GM12878 (cell line): ENCODE data around the gene PLOD2. TPM values are rescaled to one million over a fixed set of nuclear protein-coding genes. Genes with fewer than 3 reads are reported as not detected.

Experiments
- ATAC-seq: fragments of 200-7000 bp; cut with Tn5 transposase; 3 replicates; pipeline ENCODE4 v1.9.1; 2020; ENCODE audit warnings: mild to moderate bottlenecking, moderate library complexity
- BruUV-seq: library from RNA; stranded (reverse); fragments of 400-500 nt; replicated peaks from 2 replicates; lab custom pipeline; 2021; lab: Mats Ljungman, UMichigan
- CTCF ChIA-PET: fragments of 300-600 bp; sonication (Branson Sonifier 250); formaldehyde crosslinking; extraction: SDS; loops from one replicate; lab custom pipeline; 2021; ENCODE audit warnings: inconsistent platforms; lab: Yijun Ruan, JAX
- POLR2A ChIA-PET: fragments of 350-600 bp; formaldehyde crosslinking; extraction: SDS; loops from one replicate; lab custom pipeline; 2021; ENCODE audit warnings: inconsistent platforms; lab: Charles Lee
- RAD21 ChIA-PET: fragments of 300-600 bp; sonication (Branson Sonifier 250); formaldehyde crosslinking; loops from one replicate; lab custom pipeline; 2023; ENCODE audit warnings: antibody characterized with exemption; ENCODE audit not compliant: unreplicated experiment; lab: Charles Lee
- SMC1A ChIA-PET: fragments of 300-600 bp; sonication (Branson Sonifier 250); formaldehyde crosslinking; loops from one replicate; lab custom pipeline; 2023; ENCODE audit not compliant: unreplicated experiment, uncharacterized antibody; lab: Charles Lee
- DNase-seq: peaks from one replicate; pipeline ENCODE4 v3.0.0-alpha.2; 2011; ENCODE audit warnings: low read depth, low spot score
- FAIRE-seq: peaks from 3 replicates; lab custom pipeline; 2011; peaks lifted over from hg19 to GRCh38; lab: Jason Lieb, UNC
- H2AFZ ChIP-seq: 2 replicates; pipeline ENCODE4 v1.6.0; 2011; ENCODE audit warnings: low read depth, low read length, control low read depth; ENCODE audit not compliant: control insufficient read depth
- H3K27ac ChIP-seq: 2 replicates; pipeline ENCODE4 v1.5.1; 2011; ENCODE audit warnings: control low read depth; ENCODE audit not compliant: control insufficient read depth, insufficient read depth
- H3K27me3 ChIP-seq, 2 experiments: replicated peaks in 1 of 2; 2 replicates each; pipeline versions ENCODE4 v1.6.0 to v1.6.1; 2011; ENCODE audit warnings: low read length in 1 of 2; ENCODE audit not compliant: control insufficient read depth in 2 of 2, insufficient read depth in 2 of 2
- H3K36me3 ChIP-seq, 2 experiments: 2 replicates each; pipeline ENCODE4 v1.5.1; 2011; ENCODE audit warnings: low read length in 1 of 2; ENCODE audit not compliant: control insufficient read depth in 2 of 2, insufficient read depth in 2 of 2
- H3K4me1 ChIP-seq: 2 replicates; pipeline ENCODE4 v1.6.1; 2011; ENCODE audit warnings: mild to moderate bottlenecking, low read length, moderate library complexity, mixed read lengths; ENCODE audit not compliant: control insufficient read depth, insufficient read depth
- H3K4me2 ChIP-seq: 2 replicates; pipeline ENCODE4 v1.6.0; 2011; ENCODE audit warnings: control low read depth; ENCODE audit not compliant: control insufficient read depth, insufficient read depth
- H3K4me3 ChIP-seq: fragments of 200-600 bp; sonication (generic); 2 replicates; pipeline ENCODE4 v1.5.1; 2016
- H3K79me2 ChIP-seq: 2 replicates; pipeline ENCODE4 v1.6.0; 2011; ENCODE audit warnings: low read length; ENCODE audit not compliant: control insufficient read depth, insufficient read depth
- H3K9ac ChIP-seq: 2 replicates; pipeline ENCODE4 v1.8.0; 2011; ENCODE audit warnings: low read length, control low read depth, mixed read lengths; ENCODE audit not compliant: control insufficient read depth, insufficient read depth
- H3K9me3 ChIP-seq: replicated peaks from 3 replicates; pipeline ENCODE4 v1.5.1; 2011; ENCODE audit warnings: mild to moderate bottlenecking, low read length; ENCODE audit not compliant: control insufficient read depth, insufficient read depth
- H4K20me1 ChIP-seq: 2 replicates; pipeline ENCODE4 v1.6.0; 2011; ENCODE audit not compliant: control insufficient read depth, insufficient read depth
- CHD4 ChIP-seq: fragments of 200-600 bp; sonication (generic); IDR thresholded peaks from 2 replicates; pipeline ENCODE4 v1.6.1; 2016; ENCODE audit warnings: mild to moderate bottlenecking
- HSF1 ChIP-seq: fragments of 150-350 bp; IDR thresholded peaks from 2 replicates; pipeline ENCODE4 v1.6.1; 2014; ENCODE audit warnings: mild to moderate bottlenecking, low read depth, low read length
- IRF5 ChIP-seq: fragments of 450-650 bp; IDR thresholded peaks from 2 replicates; pipeline ENCODE4 v1.6.1; 2017; ENCODE audit warnings: borderline replicate concordance
- KAT2A ChIP-seq: conservative IDR thresholded peaks from 2 replicates; pipeline ENCODE4 v1.6.1; 2011; ENCODE audit warnings: low read depth, low read length; ENCODE audit not compliant: control insufficient read depth
- NR2C2 ChIP-seq: IDR thresholded peaks from 2 replicates; pipeline ENCODE4 v1.6.1; 2011; ENCODE audit warnings: borderline replicate concordance, low read depth; ENCODE audit not compliant: control insufficient read depth, insufficient read length
- RELB ChIP-seq: fragments of 450-650 bp; IDR thresholded peaks from 2 replicates; pipeline ENCODE4 v1.6.1; 2017; ENCODE audit warnings: low read depth, mild to moderate bottlenecking, moderate library complexity
- SIN3A ChIP-seq: IDR thresholded peaks from 2 replicates; pipeline ENCODE4 v1.6.1; 2012; ENCODE audit warnings: low read depth, low read length, improper control_type of control experiment
- SMAD1 ChIP-seq: fragments of 450-650 bp; IDR thresholded peaks from 2 replicates; pipeline ENCODE4 v1.6.1; 2018; ENCODE audit warnings: mild to moderate bottlenecking, low read depth; ENCODE audit not compliant: partially characterized antibody
- SREBF1 ChIP-seq: IDR thresholded peaks from 2 replicates; pipeline ENCODE4 v1.6.1; 2012; ENCODE audit warnings: mild to moderate bottlenecking, low read length
- SUZ12 ChIP-seq: fragments of 200-600 bp; sonication (generic); IDR thresholded peaks from one replicate; pipeline ENCODE4 v1.6.1; 2018; ENCODE audit warnings: antibody characterized with exemption, mild to moderate bottlenecking; ENCODE audit not compliant: unreplicated experiment
- USF1 ChIP-seq: IDR thresholded peaks from 2 replicates; pipeline ENCODE4 v1.6.1; 2011; ENCODE audit warnings: borderline replicate concordance, low read depth, mild to moderate bottlenecking, moderate library complexity, mixed read lengths, low read length; ENCODE audit not compliant: insufficient read depth; ENCODE audit errors: extremely low read length
- ZZZ3 ChIP-seq: IDR thresholded peaks from 2 replicates; pipeline ENCODE4 v1.6.1; 2011; ENCODE audit warnings: low read depth; ENCODE audit not compliant: control insufficient read depth, insufficient read length
- WGBS: methylation state at CpG from one replicate; pipeline ENCODE4 v1.1.6; 2016; ENCODE audit warnings: low lambda C conversion rate; ENCODE audit not compliant: insufficient replicate concordance, insufficient coverage; ENCODE audit errors: missing lambda C conversion rate; 5-methylcytosine and 5-hydroxymethylcytosine counted together
- in situ Hi-C: fragments of 300-500 bp; cut with MboI; formaldehyde crosslinking; loops from 9 replicates; pipeline ENCODE4 v1.14.3; 2018; ENCODE audit warnings: mixed read lengths
- intact Hi-C: fragments of 100-400 bp; cut with micrococcal nuclease; formaldehyde crosslinking; loops from one replicate; pipeline ENCODE4 v1.14.2; 2022; ENCODE audit not compliant: unreplicated experiment
- polyA plus RNA-seq, 11 experiments: library from polyadenylated mRNA; depleted of rRNA in 4 of 11; unstranded in 6 of 11; stranded (reverse) in 5 of 11; fragments of >200 nt; fragmentation: Nextera tagmentation in 4 of 11; fragmentation: Illumina TruSeq in 1 of 11; extraction: Ambion mirVana in 4 of 11; extraction: Trizol in 1 of 11; gene quantifications; 1 replicate in 1 of 11; 2 replicates in 10 of 11; pipeline versions ENCODE4 v1.2.1 to v1.2.3, GENCODE V29; 2011 to 2016; ENCODE audit warnings: inconsistent platforms in 2 of 11, missing spikeins in 2 of 11, low read depth in 1 of 11
- total RNA-seq, 4 experiments: library from RNA; depleted of rRNA in 3 of 4; stranded (reverse); fragments of >200 nt in 3 of 4; fragmentation: Illumina TruSeq in 1 of 4; extraction: Trizol in 1 of 4; gene quantifications; 2 replicates each; pipeline versions ENCODE4 v1.2.1 to v1.2.3, GENCODE V29; 2013 to 2021

The PLOD2 gene
- total and polyA plus RNA-seq, 10 of the 15 experiments (the other 5 are each of a cell fraction or from before 2014, with no cell fraction given), result 0.03 to 0.56 (median 0.33) TPM; not detected in 4

GRCh38 chr3:146085678-146086077, 75.3 kb downstream of the PLOD2 start:
- CTCF ChIA-PET, result no interaction called here
- H3K4me3 ChIP-seq, result no peak overlapping the region
- no TSS peak for BruUV-seq

More at GRCh38 chr3:146085678-146086077, 75.3 kb downstream of the PLOD2 start:
- POLR2A ChIA-PET, result no interaction called here
- Histone ChIP-seq H2AFZ (no peak overlapping the region), H3K9me3 (no peaks in the 10 kb centered on the region), H3K4me2 (no peak overlapping the region), H3K27ac (no peak overlapping the region), H3K36me3 (no peaks in the 10 kb centered on the region), H3K9ac (no peak overlapping the region), H3K4me1 (no peaks in the 10 kb centered on the region), H3K79me2 (no peaks in the 10 kb centered on the region), H3K27me3 (no peaks in the 10 kb centered on the region), H4K20me1 (no peaks in the 10 kb centered on the region)
- DNase-seq (no peak), FAIRE-seq (no peak), ATAC-seq (no peak)
- intact Hi-C loops, result no loop called here
- no peak for TF ChIP-seq RELB
- TF ChIP-seq HSF1, result no peak
- no peak for TF ChIP-seq SMAD1
- no peak for TF ChIP-seq SIN3A
- TF ChIP-seq SUZ12, result no peak
- TF ChIP-seq KAT2A, result no peak
- TF ChIP-seq IRF5, result no peak
- no peak for TF ChIP-seq SREBF1
- no peak for TF ChIP-seq CHD4
- TF ChIP-seq ZZZ3, result no peak
- TF ChIP-seq USF1, result no peak
- TF ChIP-seq NR2C2, result no peak
- SMC1A ChIA-PET, result no interaction called here
- WGBS, result 20% methylated on average over 2 of the region's 2 CpGs
- in situ Hi-C loops, result no loop called here
- RAD21 ChIA-PET, result no interaction called here
